LHCN-M2 (cell line): ENCODE data around the gene TOP3B. TPM values are rescaled to one million over a fixed set of nuclear protein-coding genes. Genes with fewer than 3 reads are reported as not detected.

Source experiments
- DNase-seq: peaks from one replicate; pipeline ENCODE4 v3.0.0-alpha.2; 2012; ENCODE audit warnings: low read depth
- polyA plus RNA-seq: library from polyadenylated mRNA; unstranded; fragments of >200 nt; gene quantifications from one replicate; pipeline ENCODE4 v1.2.1, GENCODE V29; 2012; ENCODE audit warnings: missing spikeins
- total RNA-seq: library from RNA; depleted of rRNA; stranded (reverse); fragments of >200 nt; gene quantifications from 2 replicates; pipeline ENCODE4 v1.2.3, GENCODE V29; 2014; rRNA removed

The TOP3B gene, protein sequence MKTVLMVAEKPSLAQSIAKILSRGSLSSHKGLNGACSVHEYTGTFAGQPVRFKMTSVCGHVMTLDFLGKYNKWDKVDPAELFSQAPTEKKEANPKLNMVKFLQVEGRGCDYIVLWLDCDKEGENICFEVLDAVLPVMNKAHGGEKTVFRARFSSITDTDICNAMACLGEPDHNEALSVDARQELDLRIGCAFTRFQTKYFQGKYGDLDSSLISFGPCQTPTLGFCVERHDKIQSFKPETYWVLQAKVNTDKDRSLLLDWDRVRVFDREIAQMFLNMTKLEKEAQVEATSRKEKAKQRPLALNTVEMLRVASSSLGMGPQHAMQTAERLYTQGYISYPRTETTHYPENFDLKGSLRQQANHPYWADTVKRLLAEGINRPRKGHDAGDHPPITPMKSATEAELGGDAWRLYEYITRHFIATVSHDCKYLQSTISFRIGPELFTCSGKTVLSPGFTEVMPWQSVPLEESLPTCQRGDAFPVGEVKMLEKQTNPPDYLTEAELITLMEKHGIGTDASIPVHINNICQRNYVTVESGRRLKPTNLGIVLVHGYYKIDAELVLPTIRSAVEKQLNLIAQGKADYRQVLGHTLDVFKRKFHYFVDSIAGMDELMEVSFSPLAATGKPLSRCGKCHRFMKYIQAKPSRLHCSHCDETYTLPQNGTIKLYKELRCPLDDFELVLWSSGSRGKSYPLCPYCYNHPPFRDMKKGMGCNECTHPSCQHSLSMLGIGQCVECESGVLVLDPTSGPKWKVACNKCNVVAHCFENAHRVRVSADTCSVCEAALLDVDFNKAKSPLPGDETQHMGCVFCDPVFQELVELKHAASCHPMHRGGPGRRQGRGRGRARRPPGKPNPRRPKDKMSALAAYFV
- total RNA-seq: 25.2 and 27.4 TPM in 2 replicates
- polyA plus RNA-seq: 10.6 TPM

GRCh38 chr22:21982338-21982965 lies at the start of gene TOP3B:
Gene TOP3B (minus strand): TSS chr22:21982787. CDS start chr22:21975709, 7,078 bp downstream.
- peak; percentile 69 for DNase-seq

GRCh38 chr22:22031183-22031945 lies 48.8 kb upstream of the TOP3B start:
- DNase-seq: no peak

DNA sequence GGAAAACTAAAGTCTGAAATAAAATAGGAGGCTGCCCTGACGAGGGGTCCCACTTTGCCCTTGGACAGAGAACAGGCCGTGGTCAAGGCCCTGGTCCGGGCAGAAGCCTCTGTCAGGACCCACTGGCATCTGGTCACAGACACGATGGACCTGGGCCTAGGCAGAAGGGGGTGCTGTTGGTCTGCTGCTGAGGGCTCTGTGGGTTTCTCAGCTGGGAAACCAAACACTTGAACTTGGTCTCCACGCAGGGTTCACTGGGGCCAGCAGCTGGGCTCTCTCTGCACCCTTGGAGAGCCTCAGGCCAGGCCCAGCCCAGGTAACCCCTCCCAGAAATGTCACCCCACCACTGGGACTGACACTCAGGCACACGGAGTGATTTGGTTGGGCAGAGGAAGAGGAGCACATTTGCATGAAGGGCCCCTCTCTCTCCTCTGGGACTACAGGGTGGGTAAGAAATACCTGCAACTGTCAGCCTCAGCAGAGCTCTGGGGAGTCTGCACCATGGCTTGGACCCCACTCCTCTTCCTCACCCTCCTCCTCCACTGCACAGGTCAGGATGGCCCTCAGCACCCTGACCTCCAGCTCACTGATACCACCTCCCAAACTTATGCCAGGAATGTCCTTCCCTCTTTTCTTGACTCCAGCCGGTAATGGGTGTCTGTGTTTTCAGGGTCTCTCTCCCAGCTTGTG lies 48.1 kb upstream of the TOP3B start:
- DNase-seq: peak; percentile 4

DNA sequence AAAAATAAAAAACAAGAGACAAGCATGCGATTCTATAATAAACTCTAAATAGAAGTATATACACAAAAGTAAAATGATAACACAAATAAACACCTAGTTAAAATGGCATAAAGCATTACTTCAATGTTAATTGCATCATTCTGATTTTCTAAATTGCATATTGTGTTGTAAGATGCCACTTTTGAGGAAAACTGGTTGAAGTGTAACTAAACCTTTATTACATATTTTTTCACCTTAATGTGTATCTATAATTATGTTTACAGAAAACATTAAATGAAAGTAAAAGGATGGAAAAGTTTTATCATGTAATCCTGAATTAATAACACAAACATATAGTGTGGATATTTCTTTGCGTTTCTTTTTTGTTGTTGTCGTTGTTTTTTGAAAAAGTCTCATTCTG lies 45.4 kb upstream of the TOP3B start:
- no peak for DNase-seq

DNA sequence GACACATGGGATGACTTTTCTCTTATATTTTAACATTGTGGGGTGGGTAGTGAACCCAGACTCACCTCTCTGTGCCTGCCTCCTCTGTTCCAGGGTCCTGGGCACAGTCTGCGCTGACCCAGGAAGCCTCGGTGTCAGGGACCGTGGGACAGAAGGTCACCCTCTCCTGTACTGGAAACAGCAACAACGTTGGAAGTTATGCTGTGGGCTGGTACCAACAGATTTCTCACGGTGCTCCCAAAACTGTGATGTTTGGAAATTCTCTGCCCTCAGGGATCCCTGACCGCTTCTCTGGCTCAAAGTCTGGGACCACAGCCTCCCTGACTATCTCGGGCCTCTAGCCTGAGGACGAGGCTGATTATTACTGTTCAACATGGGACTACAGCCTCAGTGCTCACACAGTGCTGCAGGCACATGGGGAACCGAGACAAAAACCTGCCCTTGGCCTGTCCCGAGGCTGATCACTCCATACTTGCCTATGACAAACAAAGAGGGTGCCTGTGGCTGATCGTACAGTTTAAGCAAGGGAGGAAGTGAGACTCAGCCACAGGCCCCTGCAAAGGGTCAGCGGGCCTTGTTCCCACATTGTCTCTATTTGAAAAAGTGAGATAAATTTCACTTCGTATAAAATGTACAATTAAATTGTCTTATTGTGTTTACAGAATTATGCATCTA lies 43.7 kb upstream of the TOP3B start:
- DNase-seq: no peak

DNA sequence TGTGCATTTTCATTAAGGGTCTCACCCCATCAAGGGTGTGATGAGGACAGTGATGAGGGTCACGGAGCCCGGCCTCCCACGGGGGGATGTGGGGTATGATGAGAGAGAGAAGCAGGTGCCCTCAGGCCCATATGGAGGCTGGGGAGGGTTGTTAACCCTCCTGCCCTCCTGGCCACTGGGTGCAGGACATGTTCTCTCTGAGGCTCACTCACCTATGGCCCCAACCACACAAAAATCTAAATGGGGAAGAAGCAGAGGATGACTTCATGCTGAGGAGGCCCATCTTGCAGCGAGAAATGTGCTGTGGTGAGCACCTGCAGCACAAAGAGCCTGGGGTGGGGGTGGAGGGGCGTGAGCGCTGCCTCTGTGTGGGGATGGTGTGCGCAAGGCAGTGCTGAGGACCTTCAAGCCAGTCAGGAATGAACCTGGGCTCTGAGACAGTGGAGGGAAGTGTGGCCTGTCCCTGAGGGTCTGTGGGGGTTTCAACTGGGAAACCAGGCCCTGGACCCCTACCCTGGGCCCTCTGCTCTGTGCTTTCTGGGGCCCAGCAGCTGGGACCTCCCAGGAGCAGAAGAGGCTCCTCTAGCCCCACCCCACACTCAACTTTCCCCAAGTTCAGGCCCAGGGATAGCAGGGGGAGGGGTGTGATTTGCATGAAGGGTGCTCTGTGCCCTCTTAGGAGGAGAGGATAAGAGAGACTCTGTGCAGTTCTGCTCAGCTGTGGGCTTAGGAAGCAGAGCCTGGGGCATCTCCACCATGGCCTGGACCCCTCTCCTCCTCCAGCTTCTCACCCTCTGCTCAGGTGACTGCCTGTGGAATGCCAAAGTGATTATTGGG lies 43.0 kb upstream of the TOP3B start:
- DNase-seq: no peak

DNA sequence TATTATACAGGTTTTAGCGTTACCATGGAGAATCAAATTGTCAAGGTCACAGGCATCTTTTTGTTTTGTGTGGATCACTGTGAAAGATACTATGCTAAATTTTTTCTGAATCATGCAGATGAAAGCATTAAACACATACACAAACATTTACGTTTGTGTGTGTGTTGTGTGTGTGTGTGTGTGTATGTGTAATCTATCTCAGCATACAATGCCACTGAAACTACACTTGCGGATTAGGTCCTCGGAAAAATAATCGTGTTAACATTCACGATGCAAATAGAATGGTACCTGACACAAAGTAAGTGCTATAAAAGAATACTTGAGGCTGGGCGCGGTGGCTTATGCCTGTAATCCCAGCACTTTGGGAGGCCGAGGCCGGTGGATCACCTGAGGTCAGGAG lies 41.9 kb upstream of the TOP3B start:
- DNase-seq: no peak

DNA sequence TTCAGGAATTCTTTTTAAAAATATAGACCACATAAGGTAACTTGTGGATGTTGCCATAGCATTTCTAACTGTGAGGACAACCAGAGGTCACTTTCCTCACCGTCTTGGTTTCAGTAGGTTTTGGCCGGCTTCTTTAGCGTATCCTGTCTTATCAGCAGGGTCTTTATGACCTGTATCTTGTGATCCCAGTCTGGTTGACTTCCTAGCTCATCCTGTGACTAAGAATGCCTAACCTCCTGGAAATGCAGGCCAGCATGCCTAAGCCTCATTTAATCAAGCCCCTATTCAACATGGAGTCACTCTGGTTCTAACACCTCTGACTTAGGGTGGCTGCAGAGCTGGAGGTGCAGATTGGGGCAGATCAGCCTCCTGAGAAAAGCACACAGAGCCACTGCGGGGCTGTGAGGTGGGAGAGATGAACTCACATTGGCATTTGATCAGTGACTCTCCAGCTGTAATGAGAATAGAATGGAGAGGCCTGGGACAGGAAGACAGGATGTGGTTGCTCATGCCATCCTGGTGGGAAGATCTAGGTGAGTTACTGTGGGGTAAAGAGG lies 41.1 kb upstream of the TOP3B start:
- DNase-seq: no peak

DNA sequence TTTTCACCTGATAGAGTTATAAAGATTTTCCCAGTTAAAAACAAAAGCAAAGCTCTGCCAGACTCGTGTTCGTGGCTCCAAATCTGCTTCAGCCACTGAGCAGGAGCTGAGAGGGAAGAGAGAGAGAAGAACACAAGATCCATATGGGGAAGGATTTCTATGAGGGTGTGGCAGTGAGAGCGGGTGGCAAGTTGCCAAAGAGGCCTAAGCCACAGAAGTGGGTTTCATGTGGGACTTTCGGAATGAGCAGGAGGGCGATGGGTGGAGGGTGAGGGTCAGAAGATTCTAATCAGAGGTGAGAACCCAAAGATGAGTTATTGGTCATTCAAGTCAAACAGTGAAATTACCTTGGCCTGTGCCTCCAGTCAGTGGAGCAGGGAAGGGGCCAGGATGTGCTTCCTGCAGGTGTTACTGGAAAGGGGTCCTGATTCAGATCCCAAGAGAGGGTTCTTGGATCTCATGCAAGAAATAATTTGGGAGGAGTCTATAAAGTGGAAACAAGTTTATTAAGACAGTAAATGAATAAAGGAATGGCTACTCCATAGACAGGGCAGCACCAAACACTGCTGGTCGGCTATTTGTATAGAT lies 40.5 kb upstream of the TOP3B start:
- no peak for DNase-seq

- DNase-seq: no peak
Measured at GRCh38 chr22:22022255-22022840, 39.8 kb upstream of the TOP3B start.

GRCh38 chr22:22021162-22021750 lies 38.7 kb upstream of the TOP3B start:
- no peak for DNase-seq

DNA sequence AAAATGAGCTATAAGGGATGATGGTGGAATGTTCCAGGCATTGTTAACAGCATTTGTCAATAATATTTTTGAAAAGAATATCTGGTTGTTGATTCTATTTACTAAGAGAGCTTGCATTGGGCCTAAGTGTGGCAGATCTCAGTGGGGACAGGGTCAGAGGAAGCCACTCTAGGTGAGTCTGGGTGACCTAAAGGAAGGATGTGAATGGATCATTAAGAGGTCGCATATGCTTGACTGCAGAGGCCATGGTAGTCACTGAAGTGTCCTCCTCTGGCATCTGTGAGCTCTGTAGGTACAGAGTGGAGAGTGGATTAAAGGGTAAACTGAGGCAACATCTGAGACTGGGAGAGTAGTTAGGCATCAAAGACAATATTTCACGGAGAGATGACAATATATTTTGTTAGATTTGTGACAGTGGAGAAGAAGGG lies 37.9 kb upstream of the TOP3B start:
- no peak for DNase-seq

- DNase-seq: no peak
Measured at GRCh38 chr22:22019659-22020424, 37.3 kb upstream of the TOP3B start.

GRCh38 chr22:22018825-22019658 lies 36.5 kb upstream of the TOP3B start:
- no peak for DNase-seq

DNA sequence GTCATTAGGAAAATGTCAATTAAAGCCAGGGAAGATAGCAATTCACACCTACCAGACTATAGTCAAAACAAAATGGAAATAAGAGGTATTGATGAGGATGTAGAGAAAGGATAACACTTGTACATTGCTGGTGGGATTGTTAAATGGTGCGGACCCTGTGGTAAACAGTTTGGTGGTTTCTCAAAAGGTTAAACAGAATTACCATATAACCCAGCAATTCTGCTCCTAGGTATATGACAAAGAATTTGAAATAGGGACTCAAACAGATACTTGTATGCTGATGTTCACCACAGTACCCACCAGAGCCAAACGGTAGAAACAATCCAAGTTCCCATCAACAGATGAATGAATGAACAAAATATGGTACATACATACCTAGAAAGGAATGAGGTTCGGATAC lies 33.0 kb upstream of the TOP3B start:
- no peak for DNase-seq

DNA sequence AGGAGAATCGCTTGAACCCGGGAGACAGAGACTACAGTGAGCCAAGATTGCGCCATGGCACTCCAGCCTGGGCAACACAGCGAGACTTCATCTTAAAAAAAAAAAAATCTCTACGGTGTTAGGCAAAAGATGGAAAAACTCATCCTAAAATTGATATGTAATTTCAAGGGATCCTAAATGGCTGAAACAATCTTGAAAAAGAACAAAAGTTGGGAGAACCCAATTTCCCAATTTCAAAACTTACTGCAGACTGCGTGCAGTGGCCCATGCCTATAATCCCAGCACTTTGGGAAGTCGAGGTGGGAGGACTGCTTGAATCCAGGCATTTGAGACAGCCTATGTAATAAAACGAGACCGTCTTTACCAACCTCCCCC lies 31.7 kb upstream of the TOP3B start:
- no peak for DNase-seq
